H1 (cell line): ENCODE data around the gene RSPH6A. TPM values are rescaled to one million over a fixed set of nuclear protein-coding genes. Genes with fewer than 3 reads are reported as not detected.
A peak's percentile ranks its signal among the peaks of the same experiment; 100 is the strongest.

ENCODE experiments used
- ASH2L ChIP-seq: fragments of 200-600, 300-600 bp; sonication (generic); IDR thresholded peaks from one replicate; pipeline ENCODE4 v1.7.1; 2017; ENCODE audit warnings: low read length
- CBX8 ChIP-seq: fragments of 300-800, 300-1000 bp; sonication (generic); IDR thresholded peaks from 2 replicates; pipeline ENCODE4 v1.7.1; 2016; ENCODE audit warnings: low read depth, low read length, borderline replicate concordance
- CHD1 ChIP-seq: IDR thresholded peaks from 2 replicates; pipeline ENCODE4 v1.6.1; 2012; ENCODE audit warnings: low read depth, low read length, improper control_type of control experiment
- CREB1 ChIP-seq: IDR thresholded peaks from 2 replicates; pipeline ENCODE4 v1.6.1; 2012; ENCODE audit warnings: inconsistent platforms
- CTBP2 ChIP-seq: IDR thresholded peaks from 2 replicates; pipeline ENCODE4 v1.7.0; 2011; ENCODE audit warnings: borderline replicate concordance, mild to moderate bottlenecking, moderate library complexity, mixed read lengths, low read length; ENCODE audit not compliant: insufficient read depth, insufficient read length
- E2F6 ChIP-seq: IDR thresholded peaks from 2 replicates; pipeline ENCODE4 v1.6.1; 2012; ENCODE audit warnings: inconsistent platforms
- EP300 ChIP-seq, 2 experiments: IDR thresholded peaks; 1 replicate in 1 of 2; 2 replicates in 1 of 2; pipeline ENCODE4 v1.6.1; 2011 to 2012; ENCODE audit warnings: low read depth in 2 of 2, low read length in 2 of 2, mild to moderate bottlenecking in 2 of 2, borderline replicate concordance in 1 of 2, inconsistent platforms in 1 of 2, moderate library complexity in 1 of 2
- EZH2 ChIP-seq: fragments of 200-600 bp; sonication (generic); IDR thresholded peaks from 2 replicates; pipeline ENCODE4 v1.7.1; 2012; ENCODE audit warnings: low read depth, mild to moderate bottlenecking, moderate library complexity, low read length, inconsistent platforms; ENCODE audit not compliant: severe bottlenecking
- FOSL1 ChIP-seq: IDR thresholded peaks from 2 replicates; pipeline ENCODE4 v1.6.1; 2011; ENCODE audit warnings: mild to moderate bottlenecking, low read depth, low read length, moderate library complexity; ENCODE audit not compliant: insufficient read depth
- HDAC2 ChIP-seq, 2 experiments: fragments of 300-600 bp in 1 of 2; sonication (generic) in 1 of 2; IDR thresholded peaks; 2 replicates each; pipeline ENCODE4 v1.6.1; 2011 to 2012; ENCODE audit warnings: low read depth in 2 of 2, low read length in 2 of 2, mild to moderate bottlenecking in 2 of 2, moderate library complexity in 2 of 2, borderline replicate concordance in 1 of 2, inconsistent platforms in 1 of 2
- HDAC6 ChIP-seq: IDR thresholded peaks from one replicate; pipeline ENCODE4 v1.7.1; 2012; ENCODE audit warnings: low read depth, mild to moderate bottlenecking, inconsistent platforms, low read length, moderate library complexity
- JUN ChIP-seq: IDR thresholded peaks from 2 replicates; pipeline ENCODE4 v1.6.1; 2011; ENCODE audit warnings: low read depth, mild to moderate bottlenecking, improper control_type of control experiment, low read length
- JUND ChIP-seq: IDR thresholded peaks from 2 replicates; pipeline ENCODE4 v1.6.1; 2011; ENCODE audit warnings: mild to moderate bottlenecking, improper control_type of control experiment, low read length
- KDM5A ChIP-seq: fragments of 200-600 bp; IDR thresholded peaks from 2 replicates; pipeline ENCODE4 v1.7.1; 2012; ENCODE audit warnings: mild to moderate bottlenecking, low read length, inconsistent platforms, mixed read lengths
- POLR2A ChIP-seq, 2 experiments: IDR thresholded peaks; 1 replicate in 1 of 2; 2 replicates in 1 of 2; pipeline ENCODE4 v1.6.1; 2011; ENCODE audit warnings: low read depth in 2 of 2, low read length in 2 of 2, mild to moderate bottlenecking in 2 of 2; ENCODE audit errors: control extremely low read depth in 1 of 2
- RAD21 ChIP-seq, 2 experiments: IDR thresholded peaks in 1 of 2; conservative IDR thresholded peaks in 1 of 2; 2 replicates each; pipeline ENCODE4 v1.6.1; 2011; ENCODE audit warnings: low read depth in 2 of 2, low read length in 2 of 2, improper control_type of control experiment in 1 of 2, inconsistent platforms in 1 of 2, mild to moderate bottlenecking in 1 of 2, moderate library complexity in 1 of 2
- RBBP5 ChIP-seq: IDR thresholded peaks from 2 replicates; pipeline ENCODE4 v1.7.1; 2012; ENCODE audit warnings: low read depth, mild to moderate bottlenecking, inconsistent platforms, low read length, moderate library complexity, borderline replicate concordance
- RXRA ChIP-seq: IDR thresholded peaks from 2 replicates; pipeline ENCODE4 v1.6.1; 2011; ENCODE audit warnings: low read depth, mild to moderate bottlenecking, low read length, moderate library complexity; ENCODE audit not compliant: insufficient read depth
- SAP30 ChIP-seq: fragments of 300-600 bp; sonication (generic); IDR thresholded peaks from 2 replicates; pipeline ENCODE4 v1.7.1; 2012; ENCODE audit warnings: low read length, moderate library complexity, mild to moderate bottlenecking, inconsistent platforms; ENCODE audit not compliant: insufficient read depth, insufficient replicate concordance
- SIX5 ChIP-seq: IDR thresholded peaks from 2 replicates; pipeline ENCODE4 v1.6.1; 2011; ENCODE audit warnings: mild to moderate bottlenecking, low read depth, low read length
- SP2 ChIP-seq: IDR thresholded peaks from 2 replicates; pipeline ENCODE4 v1.6.1; 2012; ENCODE audit warnings: mild to moderate bottlenecking, low read length, inconsistent platforms
- SP4 ChIP-seq: IDR thresholded peaks from 2 replicates; pipeline ENCODE4 v1.6.1; 2012; ENCODE audit warnings: low read length, inconsistent platforms
- SRF ChIP-seq: IDR thresholded peaks from 2 replicates; pipeline ENCODE4 v1.6.1; 2011; ENCODE audit warnings: mild to moderate bottlenecking, low read depth, low read length, moderate library complexity
- TCF12 ChIP-seq: IDR thresholded peaks from 2 replicates; pipeline ENCODE4 v1.6.1; 2011; ENCODE audit warnings: low read depth, mild to moderate bottlenecking, low read length
- polyA plus RNA-seq, 7 experiments: library from polyadenylated mRNA; depleted of rRNA in 3 of 7; stranded (reverse) in 5 of 7; unstranded in 2 of 7; fragments of >200 nt in 5 of 7; fragments of 200-250 nt in 2 of 7; gene quantifications; 1 replicate in 5 of 7; 2 replicates in 1 of 7; 4 replicates in 1 of 7; pipeline versions ENCODE4 v1.2.1 to v1.2.3, GENCODE V29; 2011 to 2013; ENCODE audit warnings: missing spikeins in 2 of 7, mixed read lengths in 2 of 7
- total RNA-seq: library from RNA; stranded (reverse); fragmentation: NEBNext Ultra II Directional; extraction: Animal tissue kit (Norgen Biotek cat#: 25700); gene quantifications from 2 replicates; pipeline ENCODE4 v1.2.1, GENCODE V29; 2021

RSPH6A gene
- total and polyA plus RNA-seq, 2 of the 8 experiments (the other 6 are each of a cell fraction or from before 2014, with no cell fraction given): 0.05 to 0.19 TPM

DNA sequence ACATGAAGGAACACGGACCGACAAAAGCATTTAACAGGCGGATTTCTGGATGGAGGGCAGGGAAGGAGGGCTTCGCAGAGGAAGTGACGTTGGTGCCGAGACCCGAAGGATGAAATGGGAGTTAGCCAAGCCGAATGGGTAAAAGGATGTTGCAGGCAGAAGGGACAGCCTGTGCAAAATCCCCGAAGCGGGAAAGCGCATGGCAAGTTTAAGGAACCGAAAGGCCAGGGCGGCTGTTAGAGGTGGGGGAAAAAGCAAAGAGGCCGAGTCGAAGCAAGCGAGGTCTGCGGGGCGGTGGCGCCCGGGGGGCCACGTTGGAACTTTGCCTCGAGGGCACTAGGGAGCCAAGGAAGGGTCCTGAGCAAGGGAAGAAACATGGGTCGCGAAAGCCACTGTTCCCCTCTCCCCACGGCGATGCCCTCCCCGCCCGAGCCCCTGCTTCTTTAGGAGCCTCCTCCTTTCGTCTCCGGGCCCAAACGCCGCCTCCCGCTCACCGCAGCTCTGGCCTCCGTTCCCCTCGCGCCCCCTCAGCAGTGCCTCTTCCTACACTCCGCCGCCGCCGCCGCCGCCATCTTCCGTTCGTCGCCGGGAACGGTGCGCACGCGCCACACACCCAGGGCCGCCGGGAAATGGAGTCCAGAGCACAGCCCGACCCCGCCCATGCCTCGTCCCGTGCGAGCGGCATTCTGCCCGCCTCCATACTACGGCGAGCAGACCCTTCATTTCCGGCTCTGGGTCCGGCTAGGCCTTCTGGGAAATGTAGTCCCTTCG lies 47.6 kb upstream of the RSPH6A start, which contains the start of gene SYMPK (continued):
- no peak for TF ChIP-seq RXRA
- TF ChIP-seq RBBP5: no peak
- no peak for TF ChIP-seq HDAC2 (IDR thresholded peaks at IDR 0.05; ENCODE audit: borderline replicate concordance in 1 of 2, low read depth in 2 of 2, low read length in 2 of 2)
- TF ChIP-seq E2F6: no peak
- no peak for TF ChIP-seq TCF12
- TF ChIP-seq SP4: no peak
- TF ChIP-seq HDAC6: no peak
- no peak for TF ChIP-seq SAP30
- TF ChIP-seq SP2: no peak
- no peak for TF ChIP-seq SRF
- TF ChIP-seq FOSL1: no peak
- no peak for TF ChIP-seq JUND
- TF ChIP-seq JUN: no peak
- peak; percentile 45 for TF ChIP-seq ASH2L
- TF ChIP-seq EZH2: no peak
- TF ChIP-seq CREB1: peak; percentile 83
- peak; percentile 97; the same call in 1 of the 2 replicates for TF ChIP-seq SIX5
- no peak for TF ChIP-seq KDM5A
- TF ChIP-seq CHD1: no peak
- no peak for TF ChIP-seq CTBP2
- TF ChIP-seq POLR2A (IDR thresholded peaks at IDR 0.05; ENCODE audit: control extremely low read depth in 1 of 2, low read depth in 2 of 2, low read length in 2 of 2): peak; percentile 80 to 90
- no peak for TF ChIP-seq CBX8
- no peak for TF ChIP-seq RAD21 (IDR thresholded peaks at IDR 0.05 in 1 of 2, conservative IDR thresholded peaks at IDR 0.05 in 1 of 2; ENCODE audit: low read depth in 2 of 2, low read length in 2 of 2)
- no peak for TF ChIP-seq EP300 (IDR thresholded peaks at IDR 0.05; ENCODE audit: borderline replicate concordance in 1 of 2, low read depth in 2 of 2, low read length in 2 of 2)
